A549 (cell line): ENCODE results near the gene SMG9. TPM values are rescaled to one million over a fixed set of nuclear protein-coding genes. Genes with fewer than 3 reads are reported as not detected.

Experiments
- ATAC-seq, 2 experiments: fragments of 200-7000 bp in 1 of 2; fragments of >200 bp in 1 of 2; cut with Nextera tagmentation in 1 of 2; cut with Tn5 transposase in 1 of 2; 3 replicates each; pipeline versions ENCODE4 v1.8.0 to v1.9.1; 2018 to 2020; ENCODE audit warnings: mild to moderate bottlenecking in 1 of 2, moderate library complexity in 1 of 2
- CTCF ChIA-PET: fragments of 300-600 bp; sonication (Branson Sonifier 250); formaldehyde crosslinking; extraction: SDS; loops from one replicate; lab custom pipeline; 2021; ENCODE audit warnings: antibody characterized with exemption, inconsistent platforms; lab: Yijun Ruan, JAX
- POLR2A ChIA-PET: fragments of 350-600 bp; formaldehyde crosslinking; extraction: SDS; loops from one replicate; lab custom pipeline; 2021; ENCODE audit warnings: antibody characterized with exemption, inconsistent platforms; lab: Yijun Ruan, JAX
- DNase-seq, 2 experiments: peaks; one replicate each; pipeline versions ENCODE4 v3.0.0 to v3.0.0-alpha.2; 2011 to 2016; ENCODE audit warnings: low read depth in 1 of 2, low spot score in 1 of 2
- FAIRE-seq: peaks from 2 replicates; lab custom pipeline; 2011; peaks lifted over from hg19 to GRCh38; lab: Jason Lieb, UNC
- H3K27ac ChIP-seq, 2 experiments: fragments of >200 bp; sonication (Bioruptor Twin); formaldehyde crosslinking; 3 replicates each; pipeline ENCODE4 v1.5.1; 2016 to 2017
- H3K4me1 ChIP-seq: fragments of >200 bp; sonication (Bioruptor Twin); formaldehyde crosslinking; 3 replicates; pipeline ENCODE4 v1.6.1; 2016
- H3K4me2 ChIP-seq: fragments of >200 bp; sonication (Bioruptor Twin); formaldehyde crosslinking; 3 replicates; pipeline ENCODE4 v1.6.1; 2016
- H3K4me3 ChIP-seq: fragments of >200 bp; sonication (Bioruptor Twin); formaldehyde crosslinking; 3 replicates; pipeline ENCODE4 v1.5.1; 2016
- H3K9me3 ChIP-seq: fragments of >200 bp; sonication (Bioruptor Twin); formaldehyde crosslinking; 3 replicates; pipeline ENCODE4 v1.6.1; 2016
- CBX2 ChIP-seq: fragments of 200-600 bp; sonication (generic); IDR thresholded peaks from 2 replicates; pipeline ENCODE4 v1.6.1; 2016; ENCODE audit warnings: low read depth, mild to moderate bottlenecking, borderline replicate concordance
- CEBPB ChIP-seq, 2 experiments: fragments of >200 bp in 1 of 2; sonication (Bioruptor Twin) in 1 of 2; formaldehyde crosslinking in 1 of 2; IDR thresholded peaks; 2 replicates each; pipeline ENCODE4 v1.6.1; 2012 to 2016
- CHD4 ChIP-seq: fragments of 200-600 bp; sonication (generic); IDR thresholded peaks from 2 replicates; pipeline ENCODE4 v1.6.1; 2016; ENCODE audit warnings: antibody characterized with exemption, mild to moderate bottlenecking, borderline replicate concordance
- EHF ChIP-seq: fragments of 250-450 bp; sonication (Bioruptor Pico); IDR thresholded peaks from 2 replicates; pipeline ENCODE4 v1.5.0; 2020; ENCODE audit warnings: mild to moderate bottlenecking
- EHMT2 ChIP-seq: fragments of 200-600 bp; sonication (generic); IDR thresholded peaks from 2 replicates; pipeline ENCODE4 v1.6.1; 2016; ENCODE audit warnings: antibody characterized with exemption, low read depth, mild to moderate bottlenecking, moderate library complexity
- EP300 ChIP-seq, 2 experiments: fragments of >200 bp; sonication (Bioruptor Twin); formaldehyde crosslinking; IDR thresholded peaks; 2 replicates in 1 of 2; 3 replicates in 1 of 2; pipeline ENCODE4 v1.6.1; 2016 to 2017
- FOSB ChIP-seq: fragments of 250-450 bp; sonication (Bioruptor Pico); IDR thresholded peaks from 2 replicates; pipeline ENCODE4 v1.5.0; 2020; ENCODE audit warnings: mild to moderate bottlenecking, moderate library complexity
- FOXS1 ChIP-seq: fragments of 250-450 bp; sonication (Bioruptor Pico); IDR thresholded peaks from 2 replicates; pipeline ENCODE4 v1.5.0; 2020; ENCODE audit warnings: mild to moderate bottlenecking, moderate library complexity
- GATA3 ChIP-seq: IDR thresholded peaks from 2 replicates; pipeline ENCODE4 v1.6.1; 2012; ENCODE audit warnings: borderline replicate concordance
- HOXA7 ChIP-seq: fragments of 250-450 bp; sonication (Bioruptor Pico); IDR thresholded peaks from 2 replicates; pipeline ENCODE4 v1.5.0; 2020; ENCODE audit warnings: mild to moderate bottlenecking, moderate library complexity
- HOXB13 ChIP-seq: fragments of 250-450 bp; sonication (Bioruptor Pico); IDR thresholded peaks from 2 replicates; pipeline ENCODE4 v1.5.0; 2020; ENCODE audit warnings: low read depth, mild to moderate bottlenecking, moderate library complexity
- HOXB5 ChIP-seq: fragments of 250-450 bp; sonication (Bioruptor Pico); IDR thresholded peaks from 2 replicates; pipeline ENCODE4 v1.5.0; 2020; ENCODE audit warnings: mild to moderate bottlenecking, moderate library complexity
- JUN ChIP-seq, 2 experiments: fragments of >200 bp; sonication (Bioruptor Twin); formaldehyde crosslinking; IDR thresholded peaks; 2 replicates in 1 of 2; 3 replicates in 1 of 2; pipeline ENCODE4 v1.6.1; 2016 to 2017
- KDM1A ChIP-seq: fragments of 200-600 bp; sonication (generic); IDR thresholded peaks from 2 replicates; pipeline ENCODE4 v1.6.1; 2016; ENCODE audit warnings: low read depth, mild to moderate bottlenecking
- KDM5A ChIP-seq: fragments of 200-600 bp; sonication (generic); IDR thresholded peaks from 2 replicates; pipeline ENCODE4 v1.6.1; 2016; ENCODE audit warnings: antibody characterized with exemption, mild to moderate bottlenecking
- MYC ChIP-seq: IDR thresholded peaks from 2 replicates; pipeline ENCODE4 v1.6.1; 2012; ENCODE audit warnings: mild to moderate bottlenecking, inconsistent platforms, low read length, improper control_type of control experiment, borderline replicate concordance
- PHF8 ChIP-seq: fragments of 200-600 bp; sonication (generic); IDR thresholded peaks from 2 replicates; pipeline ENCODE4 v1.6.1; 2016; ENCODE audit warnings: low read depth, mild to moderate bottlenecking, antibody characterized with exemption, moderate library complexity, borderline replicate concordance
- POLR2AphosphoS2 ChIP-seq: conservative IDR thresholded peaks from 2 replicates; pipeline ENCODE4 v1.6.1; 2012; ENCODE audit warnings: low read length, improper control_type of control experiment, inconsistent platforms
- RCOR1 ChIP-seq: fragments of 150-350 bp; IDR thresholded peaks from 2 replicates; pipeline ENCODE4 v1.6.1; 2014; ENCODE audit warnings: antibody characterized with exemption, low read length, low read depth
- TP53 ChIP-seq: fragments of 250-450 bp; sonication (Bioruptor Pico); IDR thresholded peaks from 2 replicates; pipeline ENCODE4 v1.5.0; 2021; ENCODE audit warnings: mild to moderate bottlenecking, moderate library complexity
- ZC3H11A ChIP-seq: fragments of 450-650 bp; IDR thresholded peaks from 2 replicates; pipeline ENCODE4 v1.6.1; 2014; ENCODE audit warnings: antibody characterized with exemption, mild to moderate bottlenecking
- ZFP36 ChIP-seq: fragments of 450-650 bp; IDR thresholded peaks from 2 replicates; pipeline ENCODE4 v1.6.1; 2014; ENCODE audit warnings: borderline replicate concordance; ENCODE audit not compliant: partially characterized antibody
- ZSCAN20 ChIP-seq: fragments of 250-450 bp; sonication (Bioruptor Pico); IDR thresholded peaks from 2 replicates; pipeline ENCODE4 v1.8.0; 2022; ENCODE audit warnings: mild to moderate bottlenecking, moderate library complexity
- WGBS: methylation state at CpG from one replicate; pipeline ENCODE4 v1.1.6; 2017; ENCODE audit errors: missing lambda C conversion rate; 5-methylcytosine and 5-hydroxymethylcytosine counted together
- polyA plus RNA-seq, 4 experiments: library from polyadenylated mRNA; depleted of rRNA in 3 of 4; stranded (reverse); fragments of >200 nt; fragmentation: RNase III in 1 of 4; extraction: RNeasy Plus Mini Kit Qiagen cat#74134 plus additional on column Dnase treatment in 1 of 4; gene quantifications; 2 replicates in 3 of 4; 3 replicates in 1 of 4; pipeline ENCODE4 v1.2.3, GENCODE V29; 2011 to 2017
- TF ChIP-seq, protein P1 (sequence below): fragments of 250-450 bp; sonication (Bioruptor Pico); IDR thresholded peaks from 2 replicates; pipeline ENCODE4 v1.5.0; 2020; ENCODE audit warnings: low read depth, mild to moderate bottlenecking, moderate library complexity
- TF ChIP-seq, protein P2 (sequence below): IDR thresholded peaks from 2 replicates; pipeline ENCODE4 v1.6.1; 2012
- TF ChIP-seq, protein P3 (sequence below): fragments of >200 bp; sonication (Bioruptor Twin); formaldehyde crosslinking; IDR thresholded peaks from 3 replicates; pipeline ENCODE4 v1.5.1; 2016
- TF ChIP-seq, protein P4 (sequence below): IDR thresholded peaks from 2 replicates; pipeline ENCODE4 v1.6.1; 2012; ENCODE audit warnings: low read depth, borderline replicate concordance

SMG9 gene
- polyA plus RNA-seq, 2 of the 4 experiments (the other 2 are of a cell fraction): 14.2 to 44.2 TPM

DNA sequence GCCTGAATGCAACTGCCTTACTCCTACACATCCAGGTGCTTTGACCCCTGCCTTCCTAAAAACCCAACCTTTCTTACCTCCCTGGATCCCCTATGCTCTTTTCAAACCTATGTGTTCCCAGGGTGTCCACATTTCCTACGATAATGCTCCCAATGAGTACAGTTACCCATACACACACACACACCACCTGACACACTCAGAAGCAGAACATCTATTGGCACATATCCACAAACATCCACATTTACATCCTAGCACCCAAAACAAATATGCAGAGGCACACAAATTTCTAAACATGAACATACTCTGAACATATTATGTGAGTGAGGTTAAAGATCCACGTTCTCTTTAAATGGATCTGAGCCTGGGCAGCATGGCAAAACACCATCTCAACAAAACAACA, 62.4 kb downstream of the SMG9 start:
- DNase-seq: no peak
- FAIRE-seq: no peak
- 35% methylated on average over 2 of the region's 2 CpGs for WGBS
- H3K27ac ChIP-seq: no peak overlapping the region
- no peak for ATAC-seq
- POLR2A ChIA-PET: no interaction called here
- CTCF ChIA-PET: interaction anchor here (0.8 to 1.1 kb wide), 6 partner anchors 13 to 279 kb away, joined by 3 to 4 read pairs (median 3); no protein-coding TSS in a partner anchor
- H3K4me2 ChIP-seq: no peak overlapping the region
- peaks cover 44% of the 10 kb centered on the region for H3K9me3 ChIP-seq
- no peak overlapping the region for H3K4me3 ChIP-seq
- H3K4me1 ChIP-seq: no peaks in the 10 kb centered on the region; the same call in 1 of the 3 replicates
- TF ChIP-seq EHF (CRISPR knock-in tag): no peak
- TF ChIP-seq HOXA7: no peak
- TF ChIP-seq ZFP36: no peak
- TF ChIP-seq JUN (IDR thresholded peaks at IDR 0.05): no peak
- no peak for TF ChIP-seq CHD4
- TF ChIP-seq, protein P1, sequence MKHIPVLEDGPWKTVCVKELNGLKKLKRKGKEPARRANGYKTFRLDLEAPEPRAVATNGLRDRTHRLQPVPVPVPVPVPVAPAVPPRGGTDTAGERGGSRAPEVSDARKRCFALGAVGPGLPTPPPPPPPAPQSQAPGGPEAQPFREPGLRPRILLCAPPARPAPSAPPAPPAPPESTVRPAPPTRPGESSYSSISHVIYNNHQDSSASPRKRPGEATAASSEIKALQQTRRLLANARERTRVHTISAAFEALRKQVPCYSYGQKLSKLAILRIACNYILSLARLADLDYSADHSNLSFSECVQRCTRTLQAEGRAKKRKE: no peak
- TF ChIP-seq PHF8: no peak
- TF ChIP-seq CBX2: no peak
- TF ChIP-seq KDM1A: no peak
- no peak for TF ChIP-seq RCOR1

DNA sequence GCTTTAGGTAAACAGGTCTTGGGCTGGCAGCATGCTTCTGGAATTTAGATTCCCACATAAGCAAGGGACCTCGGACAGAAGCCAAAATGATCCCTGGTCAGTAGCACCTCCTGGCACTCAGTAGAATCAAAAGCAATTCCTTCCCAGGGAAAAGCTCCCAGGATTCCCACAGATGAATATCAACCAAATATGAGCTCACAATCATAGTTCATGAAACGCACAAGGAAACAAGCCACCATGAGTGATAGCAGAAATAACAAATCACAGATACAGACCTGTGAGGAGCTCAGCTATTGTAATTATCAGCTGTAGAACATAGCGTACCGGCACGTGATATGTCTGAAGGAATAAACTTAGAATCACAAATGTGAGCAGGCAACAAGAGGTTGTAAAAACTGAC, 63.0 kb downstream of the SMG9 start:
- H3K9me3 ChIP-seq: peaks cover 44% of the 10 kb centered on the region
- peaks cover 6% of the 10 kb centered on the region; the same call in 2 of the 3 replicates for H3K4me1 ChIP-seq
- DNase-seq: peak in 1 of 2 experiments; percentile 67
- POLR2A ChIA-PET: no interaction called here
- WGBS: 62% methylated on average over 5 of the region's 5 CpGs
- CTCF ChIA-PET: interaction anchor here (0.9 to 1.1 kb wide), 4 partner anchors 12 to 278 kb away, joined by 3 read pairs; no protein-coding TSS in a partner anchor
- H3K27ac ChIP-seq: no peak overlapping the region
- H3K4me2 ChIP-seq: no peak overlapping the region
- TF ChIP-seq FOXS1 (CRISPR knock-in tag) (0 out of 2 replicates have a peak, but pooled peaks have one; percentile 27), GATA3 (0 out of 2 replicates have a peak, but pooled peaks have one; percentile 14), EP300 (IDR thresholded peaks at IDR 0.05) (no peak), ZC3H11A (no peak), HOXB13 (CRISPR knock-in tag) (no peak), HOXB5 (CRISPR knock-in tag) (peak; percentile 39; the same call in 1 of the 2 replicates)
- TF ChIP-seq, protein P1: 0 out of 2 replicates have a peak, but pooled peaks have one; percentile 30
- TF ChIP-seq, all 56 proteins: peak for 4
- ATAC-seq (no peak), FAIRE-seq (no peak)
- H3K4me3 ChIP-seq: no peak overlapping the region

DNA sequence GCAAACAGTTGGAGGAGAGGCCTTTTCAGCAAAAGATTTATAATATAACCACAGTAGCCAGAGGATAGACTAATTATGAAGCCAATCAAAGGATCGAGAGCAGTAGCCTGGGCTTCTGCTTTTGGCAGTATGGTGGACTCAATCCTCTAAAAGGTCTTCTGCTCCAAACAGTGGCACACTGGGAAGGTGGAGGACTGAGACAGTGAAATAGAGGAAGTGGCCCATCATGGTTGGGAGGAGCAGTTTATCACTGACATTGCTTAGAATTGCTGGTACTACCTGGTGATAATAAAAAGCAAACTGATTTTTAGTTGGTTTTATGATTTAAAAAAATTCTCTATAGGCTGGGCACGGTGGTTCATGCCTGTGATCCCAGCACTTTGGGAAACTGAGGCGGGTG, 63.9 kb downstream of the SMG9 start:
- Histone ChIP-seq H3K27ac (no peak overlapping the region), H3K4me2 (no peak overlapping the region), H3K4me3 (no peak overlapping the region)
- no peak for DNase-seq
- TF ChIP-seq, protein P2, sequence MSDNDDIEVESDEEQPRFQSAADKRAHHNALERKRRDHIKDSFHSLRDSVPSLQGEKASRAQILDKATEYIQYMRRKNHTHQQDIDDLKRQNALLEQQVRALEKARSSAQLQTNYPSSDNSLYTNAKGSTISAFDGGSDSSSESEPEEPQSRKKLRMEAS: no peak
- no peak for TF ChIP-seq ZSCAN20 (CRISPR knock-in tag)
- TF ChIP-seq, all 56 proteins: peak for 0
- CTCF ChIA-PET: no interaction called here
- peaks cover 35% of the 10 kb centered on the region for H3K9me3 ChIP-seq
- FAIRE-seq: no peak
- no peak for ATAC-seq
- WGBS: 31% methylated on average over 3 of the region's 3 CpGs
- POLR2A ChIA-PET: no interaction called here
- H3K4me1 ChIP-seq: peaks cover 7% of the 10 kb centered on the region; the same call in 2 of the 3 replicates

DNA sequence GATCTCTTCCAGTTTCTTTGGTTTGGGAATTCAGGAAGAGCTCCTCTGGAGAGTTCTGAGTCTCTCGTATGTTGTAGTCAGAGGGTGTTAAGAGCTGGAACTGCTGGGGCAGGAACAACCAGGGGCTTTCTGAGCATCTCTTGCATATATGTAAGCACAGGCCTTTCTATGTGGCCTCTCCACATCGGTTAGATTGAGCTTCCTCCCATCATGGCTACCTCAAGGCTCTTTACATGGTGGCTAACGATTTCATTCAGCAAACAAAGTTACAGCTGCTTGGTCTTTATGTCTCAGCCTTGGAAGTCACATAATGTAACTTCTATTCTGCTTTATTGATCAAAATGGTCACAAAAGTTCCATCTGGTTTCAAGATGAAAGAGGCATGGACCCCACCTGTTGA, 64.3 kb downstream of the SMG9 start:
- H3K4me3 ChIP-seq: no peak overlapping the region
- 27% methylated on average over 3 of the region's 3 CpGs for WGBS
- ChIA-PET CTCF (interaction anchor here (0.6 to 1.0 kb wide), 2 partner anchors 10 to 85 kb away, joined by 3 read pairs; no protein-coding TSS in a partner anchor), POLR2A (no interaction called here)
- H3K9me3 ChIP-seq: peaks cover 35% of the 10 kb centered on the region
- no peak for ATAC-seq
- no peak for DNase-seq
- H3K4me1 ChIP-seq: peaks cover 7% of the 10 kb centered on the region; the same call in 2 of the 3 replicates
- H3K4me2 ChIP-seq: no peak overlapping the region
- no peak for FAIRE-seq
- H3K27ac ChIP-seq: no peak overlapping the region
- TF ChIP-seq, protein P3, sequence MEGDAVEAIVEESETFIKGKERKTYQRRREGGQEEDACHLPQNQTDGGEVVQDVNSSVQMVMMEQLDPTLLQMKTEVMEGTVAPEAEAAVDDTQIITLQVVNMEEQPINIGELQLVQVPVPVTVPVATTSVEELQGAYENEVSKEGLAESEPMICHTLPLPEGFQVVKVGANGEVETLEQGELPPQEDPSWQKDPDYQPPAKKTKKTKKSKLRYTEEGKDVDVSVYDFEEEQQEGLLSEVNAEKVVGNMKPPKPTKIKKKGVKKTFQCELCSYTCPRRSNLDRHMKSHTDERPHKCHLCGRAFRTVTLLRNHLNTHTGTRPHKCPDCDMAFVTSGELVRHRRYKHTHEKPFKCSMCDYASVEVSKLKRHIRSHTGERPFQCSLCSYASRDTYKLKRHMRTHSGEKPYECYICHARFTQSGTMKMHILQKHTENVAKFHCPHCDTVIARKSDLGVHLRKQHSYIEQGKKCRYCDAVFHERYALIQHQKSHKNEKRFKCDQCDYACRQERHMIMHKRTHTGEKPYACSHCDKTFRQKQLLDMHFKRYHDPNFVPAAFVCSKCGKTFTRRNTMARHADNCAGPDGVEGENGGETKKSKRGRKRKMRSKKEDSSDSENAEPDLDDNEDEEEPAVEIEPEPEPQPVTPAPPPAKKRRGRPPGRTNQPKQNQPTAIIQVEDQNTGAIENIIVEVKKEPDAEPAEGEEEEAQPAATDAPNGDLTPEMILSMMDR: no peak
- TF ChIP-seq FOSB (CRISPR knock-in tag) (no peak), JUN (IDR thresholded peaks at IDR 0.05) (no peak), CEBPB (IDR thresholded peaks at IDR 0.05) (no peak), POLR2AphosphoS2 (no peak), TP53 (CRISPR knock-in tag) (no peak), MYC (no peak), KDM5A (no peak), GATA3 (no peak), EHMT2 (no peak), CBX2 (no peak), ZFP36 (no peak)
- TF ChIP-seq, protein P4, sequence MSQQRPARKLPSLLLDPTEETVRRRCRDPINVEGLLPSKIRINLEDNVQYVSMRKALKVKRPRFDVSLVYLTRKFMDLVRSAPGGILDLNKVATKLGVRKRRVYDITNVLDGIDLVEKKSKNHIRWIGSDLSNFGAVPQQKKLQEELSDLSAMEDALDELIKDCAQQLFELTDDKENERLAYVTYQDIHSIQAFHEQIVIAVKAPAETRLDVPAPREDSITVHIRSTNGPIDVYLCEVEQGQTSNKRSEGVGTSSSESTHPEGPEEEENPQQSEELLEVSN: no peak
